Breast epithelium (tissue), 3 donors: Measurements from ENCODE around the gene SMCO4.

Experiments used
- CTCF ChIP-seq, 3 donors: fragments of 450-650 bp; IDR thresholded peaks; one replicate each; pipeline ENCODE4 v1.5.1; 2016 to 2017; ENCODE audit warnings: antibody characterized with exemption in 3 of 3, mild to moderate bottlenecking in 3 of 3, moderate library complexity in 3 of 3
- POLR2AphosphoS5 ChIP-seq, 3 donors: sonication (generic); formaldehyde crosslinking; IDR thresholded peaks; one replicate each; pipeline ENCODE4 v1.6.1; 2017; ENCODE audit warnings: antibody characterized with exemption in 3 of 3

- TF ChIP-seq POLR2AphosphoS5 (IDR thresholded peaks at IDR 0.05): no peak
- TF ChIP-seq CTCF (IDR thresholded peaks at IDR 0.05): no peak
These were observed 42.4 kb downstream of the SMCO4 start for GRCh38 chr11:93500759-93501158.
